ENCODE measurements around the gene TMX1. TPM values are rescaled to one million over a fixed set of nuclear protein-coding genes. Genes with fewer than 3 reads are reported as not detected.
"Not testable (repeated sequence)": the region's sequence is repeated elsewhere in the genome, so short reads cannot be mapped to it uniquely, and the experiment has no call there.

The TMX1 gene
- total RNA-seq, 1 donor = 66.0 TPM

- TF ChIP-seq, protein P1, sequence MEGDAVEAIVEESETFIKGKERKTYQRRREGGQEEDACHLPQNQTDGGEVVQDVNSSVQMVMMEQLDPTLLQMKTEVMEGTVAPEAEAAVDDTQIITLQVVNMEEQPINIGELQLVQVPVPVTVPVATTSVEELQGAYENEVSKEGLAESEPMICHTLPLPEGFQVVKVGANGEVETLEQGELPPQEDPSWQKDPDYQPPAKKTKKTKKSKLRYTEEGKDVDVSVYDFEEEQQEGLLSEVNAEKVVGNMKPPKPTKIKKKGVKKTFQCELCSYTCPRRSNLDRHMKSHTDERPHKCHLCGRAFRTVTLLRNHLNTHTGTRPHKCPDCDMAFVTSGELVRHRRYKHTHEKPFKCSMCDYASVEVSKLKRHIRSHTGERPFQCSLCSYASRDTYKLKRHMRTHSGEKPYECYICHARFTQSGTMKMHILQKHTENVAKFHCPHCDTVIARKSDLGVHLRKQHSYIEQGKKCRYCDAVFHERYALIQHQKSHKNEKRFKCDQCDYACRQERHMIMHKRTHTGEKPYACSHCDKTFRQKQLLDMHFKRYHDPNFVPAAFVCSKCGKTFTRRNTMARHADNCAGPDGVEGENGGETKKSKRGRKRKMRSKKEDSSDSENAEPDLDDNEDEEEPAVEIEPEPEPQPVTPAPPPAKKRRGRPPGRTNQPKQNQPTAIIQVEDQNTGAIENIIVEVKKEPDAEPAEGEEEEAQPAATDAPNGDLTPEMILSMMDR (IDR thresholded peaks at IDR 0.05; ENCODE audit: insufficient read depth, low read length) = peak; percentile 70
- DNase-seq (ENCODE audit: low read depth) = peak; percentile 75
Measured at GRCh38 chr14:51219473-51220448, 20.3 kb upstream of the TMX1 start.

DNA sequence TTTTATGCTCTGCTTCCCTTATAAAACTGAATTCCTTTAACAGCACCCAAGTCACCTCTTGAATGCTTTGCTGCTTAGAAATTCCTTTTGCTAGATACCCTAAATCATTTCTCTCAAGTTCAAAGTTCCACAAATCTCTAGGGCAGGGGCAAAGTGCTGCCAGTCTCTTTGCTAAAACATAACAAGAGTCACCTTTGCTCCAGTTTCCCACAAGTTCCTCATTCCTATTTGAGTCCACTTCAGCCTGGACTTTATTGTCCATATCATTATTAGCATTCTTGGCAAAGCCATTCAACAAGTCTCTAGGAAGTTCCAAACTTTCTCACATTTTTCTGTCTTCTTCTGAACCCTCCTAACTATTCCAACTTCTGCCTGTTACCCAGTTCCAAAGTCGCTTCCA is 16.6 kb upstream of the TMX1 start:
- not testable (repeated sequence) for DNase-seq (ENCODE audit: low read depth); H3K4me3 ChIP-seq (ENCODE audit: low read depth, low read length)

More at GRCh38 chr14:51219473-51220448, 20.3 kb upstream of the TMX1 start:
- no peak overlapping the region for H3K4me3 ChIP-seq (ENCODE audit: low read depth, low read length)

GRCh38 chr14:51224551-51224950 is 15.5 kb upstream of the TMX1 start:
- no peak overlapping the region for H3K4me3 ChIP-seq (ENCODE audit: low read depth, low read length)
- TF ChIP-seq, protein P1 (IDR thresholded peaks at IDR 0.05; ENCODE audit: insufficient read depth, low read length) = no peak
- no peak for DNase-seq (ENCODE audit: low read depth)

GRCh38 chr14:51225751-51226150 is 14.3 kb upstream of the TMX1 start:
- TF ChIP-seq, protein P1 (IDR thresholded peaks at IDR 0.05; ENCODE audit: insufficient read depth, low read length) = no peak
- H3K4me3 ChIP-seq (ENCODE audit: low read depth, low read length) = no peak overlapping the region
- DNase-seq (ENCODE audit: low read depth) = no peak

GRCh38 chr14:51228391-51228790 is 11.7 kb upstream of the TMX1 start:
- TF ChIP-seq, protein P1 (IDR thresholded peaks at IDR 0.05; ENCODE audit: insufficient read depth, low read length) = no peak
- no peak for DNase-seq (ENCODE audit: low read depth)
- H3K4me3 ChIP-seq (ENCODE audit: low read depth, low read length) = no peak overlapping the region

GRCh38 chr14:51228890-51229289 is 11.2 kb upstream of the TMX1 start:
- no peak for DNase-seq (ENCODE audit: low read depth)
- H3K4me3 ChIP-seq (ENCODE audit: low read depth, low read length) = no peak overlapping the region
- TF ChIP-seq, protein P1 (IDR thresholded peaks at IDR 0.05; ENCODE audit: insufficient read depth, low read length) = no peak

GRCh38 chr14:51236314-51236713 is 3.7 kb upstream of the TMX1 start:
- H3K4me3 ChIP-seq (ENCODE audit: low read depth, low read length) = no peak overlapping the region
- TF ChIP-seq, protein P1 (IDR thresholded peaks at IDR 0.05; ENCODE audit: insufficient read depth, low read length) = no peak
- peak; percentile 19 for DNase-seq (ENCODE audit: low read depth)
